ENCODE results near the gene LLCFC1. TPM values are rescaled to one million over a fixed set of nuclear protein-coding genes. Genes with fewer than 3 reads are reported as not detected.

LLCFC1 gene
- total and polyA plus RNA-seq, 11 donors: not detected

- DNase-seq: no peak
- Histone ChIP-seq H3K9me3 (peaks cover 0 to 20% (median 4%) of the 10 kb centered on the region in 12 donors), H3K4me3 (no peak overlapping the region), H3K4me1 (no peaks in the 10 kb centered on the region), H3K36me3 (no peaks in the 10 kb centered on the region), H3K27me3 (peaks cover 0 to 16% (median 0%) of the 10 kb centered on the region in 9 donors), H3K27ac (no peak overlapping the region)
- TF ChIP-seq POLR2A (IDR thresholded peaks at IDR 0.05): no peak
- TF ChIP-seq, protein P1, sequence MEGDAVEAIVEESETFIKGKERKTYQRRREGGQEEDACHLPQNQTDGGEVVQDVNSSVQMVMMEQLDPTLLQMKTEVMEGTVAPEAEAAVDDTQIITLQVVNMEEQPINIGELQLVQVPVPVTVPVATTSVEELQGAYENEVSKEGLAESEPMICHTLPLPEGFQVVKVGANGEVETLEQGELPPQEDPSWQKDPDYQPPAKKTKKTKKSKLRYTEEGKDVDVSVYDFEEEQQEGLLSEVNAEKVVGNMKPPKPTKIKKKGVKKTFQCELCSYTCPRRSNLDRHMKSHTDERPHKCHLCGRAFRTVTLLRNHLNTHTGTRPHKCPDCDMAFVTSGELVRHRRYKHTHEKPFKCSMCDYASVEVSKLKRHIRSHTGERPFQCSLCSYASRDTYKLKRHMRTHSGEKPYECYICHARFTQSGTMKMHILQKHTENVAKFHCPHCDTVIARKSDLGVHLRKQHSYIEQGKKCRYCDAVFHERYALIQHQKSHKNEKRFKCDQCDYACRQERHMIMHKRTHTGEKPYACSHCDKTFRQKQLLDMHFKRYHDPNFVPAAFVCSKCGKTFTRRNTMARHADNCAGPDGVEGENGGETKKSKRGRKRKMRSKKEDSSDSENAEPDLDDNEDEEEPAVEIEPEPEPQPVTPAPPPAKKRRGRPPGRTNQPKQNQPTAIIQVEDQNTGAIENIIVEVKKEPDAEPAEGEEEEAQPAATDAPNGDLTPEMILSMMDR (IDR thresholded peaks at IDR 0.05): no peak
- no peak for ATAC-seq
- intact Hi-C loops (cut with DNase I): no loop called here
Measured at GRCh38 chr7:142959202-142959601, 19.9 kb downstream of the LLCFC1 start.

DNA sequence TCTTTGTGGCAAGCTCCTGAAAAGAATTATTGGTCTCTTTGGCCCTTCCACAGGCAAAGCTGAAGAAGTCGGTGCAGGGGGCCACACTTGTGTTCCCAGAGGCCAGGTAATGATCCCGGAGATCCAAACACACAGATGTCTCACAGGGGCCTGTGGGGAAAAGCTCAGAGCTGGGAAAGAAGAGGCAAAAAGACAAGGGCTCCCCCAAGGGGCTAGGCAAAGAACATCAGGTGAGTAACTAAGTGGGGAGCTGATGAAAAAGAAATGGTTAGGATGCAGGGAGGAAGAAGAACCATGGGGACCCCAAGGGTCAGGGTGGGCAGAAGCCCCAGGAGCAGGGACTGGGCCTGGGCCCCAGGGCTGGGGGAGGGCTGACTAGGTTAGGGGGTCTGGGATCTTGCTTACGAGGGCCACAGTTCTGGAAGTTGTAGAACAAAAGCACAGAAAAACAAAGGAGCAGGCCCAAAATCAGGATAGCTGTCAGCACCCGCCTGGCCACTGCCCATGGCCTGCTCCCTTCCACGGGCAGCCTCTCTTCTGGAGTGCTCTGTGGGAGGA, 21.8 kb downstream of the LLCFC1 start:
- H3K27ac ChIP-seq: no peak overlapping the region
- no peak for ATAC-seq
- H3K9me3 ChIP-seq: peaks cover 0 to 3% (median 0%) of the 10 kb centered on the region in 12 donors
- intact Hi-C loops (cut with DNase I): no loop called here
- TF ChIP-seq, protein P1 (IDR thresholded peaks at IDR 0.05): no peak
- TF ChIP-seq POLR2A (IDR thresholded peaks at IDR 0.05): no peak
- no peak overlapping the region for H3K4me3 ChIP-seq
- no peaks in the 10 kb centered on the region for H3K36me3 ChIP-seq
- H3K27me3 ChIP-seq: peaks cover 0 to 21% (median 0%) of the 10 kb centered on the region in 9 donors
- DNase-seq: no peak
- WGBS, 4 donors: 80 to 88% (median 83%) methylated on average over 5 of the region's 5 CpGs
- no peaks in the 10 kb centered on the region for H3K4me1 ChIP-seq

DNA sequence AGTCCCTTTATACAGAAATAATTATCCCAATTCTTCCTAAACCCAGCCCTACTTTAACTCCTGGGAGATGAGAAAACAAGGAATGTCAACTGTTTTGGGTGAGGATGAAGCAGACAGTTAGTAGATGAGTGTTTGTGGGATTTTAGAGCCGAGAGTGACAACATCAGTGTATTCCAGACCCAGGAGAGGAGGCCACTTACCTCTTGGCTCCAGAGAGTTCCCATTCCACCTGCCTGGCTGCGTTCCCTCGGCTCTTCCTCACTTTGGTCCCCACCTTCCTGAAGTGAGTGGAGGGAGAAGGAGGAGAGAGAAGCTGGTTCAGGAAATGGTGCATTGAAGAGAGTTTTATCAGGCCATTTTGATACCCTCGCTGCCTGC, 22.3 kb downstream of the LLCFC1 start:
- ATAC-seq: no peak
- DNase-seq: no peak
- H3K27ac ChIP-seq: no peak overlapping the region
- H3K4me1 ChIP-seq: no peaks in the 10 kb centered on the region
- TF ChIP-seq POLR2A (IDR thresholded peaks at IDR 0.05): no peak
- TF ChIP-seq, protein P1 (IDR thresholded peaks at IDR 0.05): no peak
- intact Hi-C loops (cut with DNase I): no loop called here
- no peaks in the 10 kb centered on the region for H3K9me3 ChIP-seq
- peaks cover 0 to 21% (median 0%) of the 10 kb centered on the region in 9 donors for H3K27me3 ChIP-seq
- H3K4me3 ChIP-seq: no peak overlapping the region
- 54 to 61% (median 56%) methylated on average over 4 of the region's 4 CpGs for WGBS, 4 donors
- no peaks in the 10 kb centered on the region for H3K36me3 ChIP-seq

GRCh38 chr7:142961973-142962926, 23.0 kb downstream of the LLCFC1 start, which contains the start of gene KEL:
TSS of gene KEL (minus strand) at chr7:142962363. CDS start at chr7:142962206, 157 bp downstream.
- ATAC-seq: no peak

More at GRCh38 chr7:142961973-142962926, 23.0 kb downstream of the LLCFC1 start, which contains the start of gene KEL:
- no peak within 1 kb of the TSS for H3K4me3 ChIP-seq
- TF ChIP-seq POLR2A (IDR thresholded peaks at IDR 0.05): no peak
- TF ChIP-seq, protein P1 (IDR thresholded peaks at IDR 0.05): no peak
- DNase-seq: no peak
- H3K27me3 ChIP-seq: peaks cover 0 to 23% (median 0%) of the 10 kb centered on the region in 9 donors
- no peaks in the 10 kb centered on the region for H3K36me3 ChIP-seq
- no peaks in the 10 kb centered on the region for H3K9me3 ChIP-seq
- H3K4me1 ChIP-seq: no peaks in the 10 kb centered on the region
- no peak within 1 kb of the TSS for H3K27ac ChIP-seq
- 43 to 57% (median 47%) methylated on average over 9 of the region's 9 CpGs for WGBS, 4 donors
- intact Hi-C loops (cut with DNase I): no loop called here
